GM18870 (cell line): ENCODE data around the gene OTOS.

Experiments used
- ATAC-seq: cut with Tn5 transposase; IDR thresholded peaks from one replicate; pipeline ENCODE4 v1.9.1; 2021; ENCODE audit warnings: moderate library complexity; ENCODE audit not compliant: unreplicated experiment

The OTOS gene

GRCh38 chr2:240137596-240138253, 2.7 kb downstream of the OTOS start:
- ATAC-seq, result no peak

DNA sequence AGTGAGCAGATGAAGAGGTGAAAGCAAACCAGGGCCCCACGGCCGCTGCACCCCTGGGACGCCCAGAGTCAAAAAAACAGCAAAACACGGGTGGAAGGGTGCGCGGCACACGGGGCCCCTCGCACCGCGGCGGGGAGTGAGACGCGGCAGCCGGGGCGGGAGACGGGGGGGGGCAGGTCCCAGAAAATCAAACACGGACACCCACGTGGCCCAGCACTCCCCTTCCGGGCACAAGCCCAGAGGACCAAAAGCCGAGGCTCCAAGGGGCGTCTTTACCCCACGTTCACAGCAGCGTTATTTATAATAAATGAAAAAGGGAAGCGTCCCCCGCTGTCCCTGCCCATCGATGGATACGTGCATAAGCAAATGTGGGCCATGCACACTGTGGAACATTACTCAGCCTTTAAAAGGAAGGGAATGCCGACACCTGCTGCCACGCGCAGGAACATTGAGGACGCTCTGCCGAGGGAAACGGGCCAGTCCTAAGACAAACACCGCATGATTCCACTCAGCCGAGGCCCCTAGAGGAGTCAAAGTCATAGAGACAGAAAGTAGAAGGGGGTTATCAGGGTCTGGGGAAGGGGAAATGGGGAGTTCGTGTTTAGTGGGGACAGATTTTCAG, 3.7 kb downstream of the OTOS start:
- ATAC-seq, result no peak

- ATAC-seq, result no peak
These were observed 4.3 kb downstream of the OTOS start, which contains the start of gene COPS9 for GRCh38 chr2:240136013-240136670. COPS9 (minus strand) TSS chr2:240136305; CDS start chr2:240136284, 21 bp downstream.

DNA sequence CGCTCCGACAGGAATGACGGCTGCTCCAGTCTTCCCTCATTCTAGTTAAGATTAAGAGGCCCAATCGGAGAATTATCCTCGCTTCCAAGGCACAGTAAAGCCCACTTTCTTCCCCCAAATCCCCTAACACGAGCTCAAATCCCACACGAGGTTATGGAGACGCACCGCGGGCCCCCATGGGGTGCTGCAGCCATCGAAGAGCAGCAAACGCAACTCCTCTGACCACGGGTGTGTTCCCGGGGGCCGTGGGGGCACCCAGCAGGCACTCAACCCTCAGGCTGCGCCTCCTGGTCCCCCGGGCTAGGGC, 4.8 kb downstream of the OTOS start:
- no peak for ATAC-seq

DNA sequence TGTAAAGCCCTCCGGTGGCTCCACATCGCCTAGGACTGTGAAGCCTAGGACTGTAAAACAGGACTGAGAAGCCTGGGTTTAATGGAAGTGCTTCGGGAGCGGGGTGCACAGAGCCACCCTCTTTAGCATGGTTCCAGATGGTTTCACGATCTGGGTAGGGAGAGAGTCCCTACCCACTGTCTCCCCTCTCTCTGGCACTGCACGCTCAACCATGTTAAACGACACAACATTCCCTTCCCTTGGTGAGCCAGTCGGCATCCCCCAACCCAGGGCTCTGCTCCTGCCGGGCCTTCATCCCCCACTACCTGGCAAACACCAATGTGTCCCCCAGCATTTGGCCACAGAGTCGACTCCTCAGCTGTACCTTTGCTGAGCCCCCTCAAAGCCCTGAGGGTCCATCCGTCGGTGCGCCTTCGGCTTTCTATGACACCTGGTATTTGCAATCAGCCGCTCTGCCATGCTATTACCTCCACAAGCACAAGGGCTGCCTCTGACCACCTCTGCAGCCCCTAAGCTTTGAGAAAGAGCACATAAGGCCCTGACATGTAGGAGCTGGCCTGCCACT, 5.4 kb downstream of the OTOS start:
- no peak for ATAC-seq

- ATAC-seq, result no peak
These were observed 6.0 kb downstream of the OTOS start for GRCh38 chr2:240134466-240134865.

DNA sequence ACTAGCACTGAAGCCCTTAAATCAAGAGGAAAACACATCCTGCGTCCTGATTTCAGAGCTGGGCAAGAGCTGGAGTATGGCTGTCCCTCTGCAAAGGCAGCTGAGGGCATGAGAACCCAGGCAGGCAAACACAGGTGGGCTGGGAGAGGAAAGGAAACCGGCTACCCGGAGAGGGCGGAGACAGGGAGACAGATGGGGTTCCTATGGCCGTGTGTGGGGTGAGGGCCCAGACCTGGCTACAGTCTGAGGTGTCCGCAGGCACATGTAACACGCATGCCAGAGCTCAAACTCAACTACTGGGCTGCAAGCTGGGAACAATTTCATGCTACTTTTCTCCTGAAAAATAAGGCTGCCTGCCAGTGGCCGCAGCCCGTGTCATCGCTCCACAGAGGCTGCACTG, 7.1 kb downstream of the OTOS start:
- ATAC-seq, result no peak

- ATAC-seq, result no peak
These were observed 7.8 kb downstream of the OTOS start for GRCh38 chr2:240132651-240132980.

DNA sequence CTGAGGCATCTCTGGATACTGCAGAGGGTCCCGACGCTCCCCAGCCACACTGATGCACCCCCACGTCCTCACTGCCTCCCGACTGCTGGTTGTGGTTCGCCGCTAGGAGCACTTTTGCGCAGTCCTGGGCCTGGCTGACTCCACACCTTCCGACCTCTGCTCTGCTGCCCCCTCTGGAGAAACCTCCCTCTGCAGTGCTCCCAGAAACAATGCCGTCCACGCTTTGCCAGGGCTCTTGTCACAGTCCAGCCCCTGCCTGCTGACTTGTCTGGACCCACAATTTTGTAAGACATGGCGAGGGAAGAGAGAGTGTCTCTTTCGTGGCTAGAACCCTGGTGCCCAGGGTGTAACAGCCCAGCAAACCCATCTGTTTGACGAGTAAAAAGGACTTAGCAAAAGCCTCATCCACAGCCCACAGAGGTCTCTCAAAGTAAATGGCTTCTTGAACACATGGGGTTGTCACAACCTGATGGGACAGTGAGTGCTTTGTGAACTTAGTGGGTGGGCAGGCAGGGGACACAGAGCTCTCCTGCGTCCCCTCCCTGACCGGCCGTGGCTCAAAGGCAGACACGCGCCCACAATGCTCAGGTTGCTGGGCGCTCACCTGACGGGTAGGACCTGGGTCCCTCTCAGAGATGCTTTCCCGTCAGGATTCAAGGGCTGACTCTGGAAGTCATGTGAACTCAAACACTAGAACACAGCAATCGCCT, 8.4 kb downstream of the OTOS start:
- no peak for ATAC-seq

- ATAC-seq, result no peak
These were observed 9.2 kb downstream of the OTOS start for GRCh38 chr2:240131296-240131695.

GRCh38 chr2:240130393-240131195, 9.9 kb downstream of the OTOS start:
- ATAC-seq, result no peak

DNA sequence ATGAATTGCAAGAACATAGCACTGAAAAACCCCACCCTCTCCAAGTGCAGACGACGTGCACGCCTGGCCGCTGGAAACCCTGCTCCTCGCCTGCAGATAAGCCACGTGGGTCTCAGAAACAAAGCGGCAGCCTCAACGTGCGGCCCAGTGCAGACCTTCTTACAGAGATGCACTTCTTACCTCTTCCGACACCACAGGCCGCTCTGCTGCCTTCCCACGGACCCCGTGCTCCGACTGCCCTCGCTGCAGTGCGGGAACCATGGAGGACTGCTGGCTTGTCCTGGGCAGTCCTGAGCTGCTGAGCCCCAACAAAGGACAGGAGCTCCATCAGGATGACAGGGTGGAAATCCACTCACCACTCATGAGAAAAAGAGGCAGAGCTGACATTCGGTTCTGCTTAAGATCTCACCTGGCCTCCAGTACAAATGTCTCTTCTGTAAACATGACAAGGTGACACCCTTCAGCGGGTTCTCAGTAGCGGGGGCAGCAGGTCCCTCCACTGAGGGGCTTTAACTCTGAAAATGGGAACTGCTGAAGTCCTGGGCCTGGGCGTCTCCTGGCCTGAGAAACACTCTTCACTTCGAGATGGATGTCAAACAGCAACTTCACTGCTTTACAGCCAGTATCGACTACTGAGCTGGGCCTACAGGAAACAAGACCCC, 10.6 kb downstream of the OTOS start:
- no peak for ATAC-seq

DNA sequence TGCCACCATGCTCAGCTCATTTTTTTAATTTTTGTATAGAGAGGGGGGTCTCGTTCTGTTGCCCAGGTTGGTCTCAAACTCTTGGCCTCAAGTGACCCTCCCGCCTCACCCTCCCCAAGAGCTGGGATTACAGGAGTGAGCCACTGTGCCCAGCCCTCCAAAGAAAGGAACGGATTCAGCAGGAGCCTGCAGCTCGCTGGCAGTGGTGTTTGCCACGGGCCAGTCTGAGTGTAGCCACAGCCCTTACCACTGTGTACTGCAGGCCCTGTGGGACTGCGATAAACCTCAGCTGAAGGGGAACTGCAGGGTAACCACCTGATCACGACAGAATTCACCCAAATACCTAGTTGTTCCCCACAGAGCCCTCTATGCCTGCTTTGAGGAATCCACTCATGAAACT, 11.1 kb downstream of the OTOS start:
- no peak for ATAC-seq

GRCh38 chr2:240128608-240129145, 11.8 kb downstream of the OTOS start:
- ATAC-seq, result no peak

DNA sequence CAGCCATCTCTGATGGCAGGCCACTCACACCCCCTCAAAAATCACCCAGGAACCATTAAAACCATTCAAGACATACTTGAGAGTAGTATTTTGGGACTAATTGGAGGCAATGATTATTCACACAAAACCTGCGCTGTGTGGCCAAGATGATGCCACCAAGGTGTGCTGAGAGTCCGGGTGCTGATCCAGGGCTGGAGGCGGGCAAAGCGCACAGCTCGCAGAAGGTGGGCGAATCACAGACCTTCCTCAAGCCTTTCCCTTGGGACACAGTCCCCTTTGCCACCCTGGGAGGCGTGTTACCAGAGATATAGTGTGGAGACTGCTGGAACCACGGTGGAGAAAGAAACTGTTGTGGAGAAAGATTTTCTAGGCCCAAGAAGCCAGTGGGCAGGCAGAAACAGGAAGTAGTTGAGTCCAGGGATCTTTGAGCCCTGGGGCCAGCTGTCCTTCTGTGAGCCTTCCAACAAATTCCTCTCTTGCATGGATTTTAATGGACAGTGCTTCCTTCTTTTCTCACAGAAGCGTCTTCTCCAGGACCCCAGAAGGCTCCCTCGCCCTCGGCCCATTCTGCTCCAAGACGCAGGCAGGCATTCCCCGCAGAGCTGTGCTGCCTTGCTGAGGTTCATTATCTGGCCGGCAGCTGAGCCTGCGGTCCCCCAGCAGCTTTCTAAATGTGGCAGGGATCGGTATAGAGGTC, 12.4 kb downstream of the OTOS start:
- no peak for ATAC-seq

DNA sequence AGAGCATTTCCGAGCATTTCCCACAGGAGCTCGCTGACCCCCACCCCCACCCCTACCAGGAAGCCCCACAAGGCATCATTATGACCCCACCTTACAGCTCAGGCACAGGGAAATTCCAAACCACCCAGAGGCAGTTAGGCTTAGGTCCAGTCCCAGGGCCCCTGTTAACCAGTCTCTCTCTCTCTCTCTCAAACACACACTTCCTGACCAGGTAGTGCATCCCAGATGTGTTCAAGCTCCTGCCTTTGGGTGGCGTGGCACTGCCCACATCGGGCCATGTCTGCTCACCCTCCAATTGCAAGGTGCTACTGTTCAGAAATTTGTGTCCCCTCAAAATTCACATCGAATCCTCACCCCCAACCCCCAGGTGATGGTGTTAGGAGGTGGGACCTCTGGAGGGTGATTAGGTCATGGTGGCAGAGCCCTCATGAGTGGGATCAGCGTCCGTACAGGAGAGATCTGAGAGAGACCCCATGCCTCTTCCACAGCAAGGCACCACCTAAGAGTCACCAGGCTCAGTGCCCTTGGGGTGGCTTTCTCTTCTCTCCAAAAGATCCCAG, 13.2 kb downstream of the OTOS start:
- no peak for ATAC-seq

DNA sequence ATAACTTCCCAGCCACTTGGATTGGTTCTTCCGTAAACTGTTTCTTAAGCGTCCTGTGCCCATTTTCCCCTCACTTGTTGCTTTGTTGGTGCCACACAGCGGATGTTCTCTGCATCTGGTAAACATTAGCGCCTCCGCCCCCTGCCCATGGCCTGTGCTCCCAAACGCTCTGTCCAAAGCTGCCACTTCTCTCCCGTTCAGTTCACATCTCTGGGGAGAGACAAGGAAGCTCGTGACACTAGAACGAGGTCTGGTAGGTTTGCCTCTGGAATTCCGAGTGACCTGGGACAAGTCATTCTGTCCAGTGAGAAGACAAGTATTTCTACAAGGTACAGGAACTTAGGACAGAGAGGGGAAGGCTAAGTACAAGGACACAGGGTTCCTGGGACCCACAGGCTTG, 13.7 kb downstream of the OTOS start:
- no peak for ATAC-seq

DNA sequence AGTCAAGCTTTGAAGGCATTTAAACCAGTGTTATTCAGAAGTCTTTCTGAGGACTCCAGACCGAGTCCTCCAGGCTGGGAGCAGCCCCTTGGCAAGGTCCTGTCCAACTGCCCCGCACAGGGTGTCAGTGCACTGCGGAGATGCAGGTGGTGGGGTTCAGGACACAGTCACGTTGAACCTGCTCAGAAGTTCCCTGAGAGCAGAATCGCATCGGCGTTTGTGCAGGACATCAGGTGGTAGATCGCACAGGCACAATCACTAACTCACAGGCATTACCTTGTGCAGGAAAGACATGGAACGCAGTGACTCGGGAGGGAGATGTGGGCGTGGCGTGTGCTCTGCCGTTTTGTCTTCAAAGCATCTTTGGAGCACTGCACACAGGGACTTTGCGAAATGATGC, 14.7 kb downstream of the OTOS start:
- ATAC-seq, result no peak

- no peak for ATAC-seq
These were observed 15.8 kb downstream of the OTOS start for GRCh38 chr2:240124651-240125030.
